Measurements from ENCODE around the gene NUTF2.

DNA sequence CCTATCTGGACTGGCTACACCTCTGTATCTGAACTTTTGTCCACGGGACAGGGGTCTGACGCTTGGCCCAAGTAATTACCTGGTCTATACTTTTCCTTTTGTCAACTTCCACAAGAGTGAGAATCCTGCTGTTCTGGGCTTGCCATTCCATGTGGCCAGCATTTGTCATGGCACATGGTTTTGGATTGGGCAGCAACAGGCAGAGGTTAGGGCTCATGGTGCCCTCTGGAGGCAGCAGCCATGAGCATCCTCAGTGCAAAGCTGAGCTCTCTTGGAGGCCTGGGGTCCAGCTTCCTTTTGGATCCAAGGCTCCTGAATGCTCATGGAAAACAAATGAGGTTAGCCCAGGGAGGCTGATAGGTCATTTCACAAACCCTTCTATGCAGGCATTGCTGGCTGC lies 18.6 kb downstream of the NUTF2 start:
- TF ChIP-seq JUND (IDR thresholded peaks at IDR 0.05; ENCODE audit: low read length) (no peak), RFX5 (IDR thresholded peaks at IDR 0.05; ENCODE audit: borderline replicate concordance, low read depth, low read length) (no peak), POLR2AphosphoS5 (IDR thresholded peaks at IDR 0.05; ENCODE audit: low read depth, low read length) (no peak), NRF1 (IDR thresholded peaks at IDR 0.05; ENCODE audit: low read depth, low read length) (no peak), EZH2 (IDR thresholded peaks at IDR 0.05; ENCODE audit: low read depth, low read length, severe bottlenecking) (no peak)
- TF ChIP-seq, protein P1, sequence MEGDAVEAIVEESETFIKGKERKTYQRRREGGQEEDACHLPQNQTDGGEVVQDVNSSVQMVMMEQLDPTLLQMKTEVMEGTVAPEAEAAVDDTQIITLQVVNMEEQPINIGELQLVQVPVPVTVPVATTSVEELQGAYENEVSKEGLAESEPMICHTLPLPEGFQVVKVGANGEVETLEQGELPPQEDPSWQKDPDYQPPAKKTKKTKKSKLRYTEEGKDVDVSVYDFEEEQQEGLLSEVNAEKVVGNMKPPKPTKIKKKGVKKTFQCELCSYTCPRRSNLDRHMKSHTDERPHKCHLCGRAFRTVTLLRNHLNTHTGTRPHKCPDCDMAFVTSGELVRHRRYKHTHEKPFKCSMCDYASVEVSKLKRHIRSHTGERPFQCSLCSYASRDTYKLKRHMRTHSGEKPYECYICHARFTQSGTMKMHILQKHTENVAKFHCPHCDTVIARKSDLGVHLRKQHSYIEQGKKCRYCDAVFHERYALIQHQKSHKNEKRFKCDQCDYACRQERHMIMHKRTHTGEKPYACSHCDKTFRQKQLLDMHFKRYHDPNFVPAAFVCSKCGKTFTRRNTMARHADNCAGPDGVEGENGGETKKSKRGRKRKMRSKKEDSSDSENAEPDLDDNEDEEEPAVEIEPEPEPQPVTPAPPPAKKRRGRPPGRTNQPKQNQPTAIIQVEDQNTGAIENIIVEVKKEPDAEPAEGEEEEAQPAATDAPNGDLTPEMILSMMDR (IDR thresholded peaks at IDR 0.05; ENCODE audit: control extremely low read depth in 1 of 3, insufficient read depth in 1 of 3, low read depth in 1 of 3, low read length in 3 of 3): peak; percentile 76 to 83 (median 79)
- TF ChIP-seq, protein P2, sequence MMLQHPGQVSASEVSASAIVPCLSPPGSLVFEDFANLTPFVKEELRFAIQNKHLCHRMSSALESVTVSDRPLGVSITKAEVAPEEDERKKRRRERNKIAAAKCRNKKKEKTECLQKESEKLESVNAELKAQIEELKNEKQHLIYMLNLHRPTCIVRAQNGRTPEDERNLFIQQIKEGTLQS (IDR thresholded peaks at IDR 0.05; ENCODE audit: insufficient read depth, low read depth, low read length): no peak
